ENCODE results near the gene TIPARP.
"Not testable (repeated sequence)": the region's sequence is repeated elsewhere in the genome, so short reads cannot be mapped to it uniquely, and the experiment has no call there.

The TIPARP gene

DNA sequence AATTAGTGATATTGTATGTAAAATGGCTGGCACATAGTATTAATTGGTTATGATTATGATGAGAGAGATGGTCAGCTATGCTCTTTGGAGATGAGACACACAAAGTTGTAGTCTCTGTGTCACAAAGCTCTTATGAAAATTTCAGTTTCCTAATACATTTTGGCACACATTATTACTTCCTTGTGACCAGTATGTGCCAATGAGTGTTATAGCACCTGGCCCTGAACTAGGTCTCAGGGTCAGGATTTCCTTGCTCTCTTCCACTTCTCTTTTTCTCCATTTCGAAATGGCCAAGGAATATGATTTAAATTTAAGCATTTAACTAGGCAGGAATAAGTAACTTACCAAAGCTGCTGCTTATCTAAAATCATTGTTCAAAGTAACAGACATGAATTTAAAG lies 28.0 kb downstream of the TIPARP start:
- no peak for DNase-seq (ENCODE audit: low read depth, low spot score)
- in situ Hi-C loops (cut with HindIII; ENCODE audit: low sequenced_read_pairs): no loop called here
- TF ChIP-seq, protein P1, sequence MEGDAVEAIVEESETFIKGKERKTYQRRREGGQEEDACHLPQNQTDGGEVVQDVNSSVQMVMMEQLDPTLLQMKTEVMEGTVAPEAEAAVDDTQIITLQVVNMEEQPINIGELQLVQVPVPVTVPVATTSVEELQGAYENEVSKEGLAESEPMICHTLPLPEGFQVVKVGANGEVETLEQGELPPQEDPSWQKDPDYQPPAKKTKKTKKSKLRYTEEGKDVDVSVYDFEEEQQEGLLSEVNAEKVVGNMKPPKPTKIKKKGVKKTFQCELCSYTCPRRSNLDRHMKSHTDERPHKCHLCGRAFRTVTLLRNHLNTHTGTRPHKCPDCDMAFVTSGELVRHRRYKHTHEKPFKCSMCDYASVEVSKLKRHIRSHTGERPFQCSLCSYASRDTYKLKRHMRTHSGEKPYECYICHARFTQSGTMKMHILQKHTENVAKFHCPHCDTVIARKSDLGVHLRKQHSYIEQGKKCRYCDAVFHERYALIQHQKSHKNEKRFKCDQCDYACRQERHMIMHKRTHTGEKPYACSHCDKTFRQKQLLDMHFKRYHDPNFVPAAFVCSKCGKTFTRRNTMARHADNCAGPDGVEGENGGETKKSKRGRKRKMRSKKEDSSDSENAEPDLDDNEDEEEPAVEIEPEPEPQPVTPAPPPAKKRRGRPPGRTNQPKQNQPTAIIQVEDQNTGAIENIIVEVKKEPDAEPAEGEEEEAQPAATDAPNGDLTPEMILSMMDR (IDR thresholded peaks at IDR 0.05; ENCODE audit: low read depth, low read length): no peak
- H3K4me3 ChIP-seq (ENCODE audit: low read depth, low read length): no peak overlapping the region

DNA sequence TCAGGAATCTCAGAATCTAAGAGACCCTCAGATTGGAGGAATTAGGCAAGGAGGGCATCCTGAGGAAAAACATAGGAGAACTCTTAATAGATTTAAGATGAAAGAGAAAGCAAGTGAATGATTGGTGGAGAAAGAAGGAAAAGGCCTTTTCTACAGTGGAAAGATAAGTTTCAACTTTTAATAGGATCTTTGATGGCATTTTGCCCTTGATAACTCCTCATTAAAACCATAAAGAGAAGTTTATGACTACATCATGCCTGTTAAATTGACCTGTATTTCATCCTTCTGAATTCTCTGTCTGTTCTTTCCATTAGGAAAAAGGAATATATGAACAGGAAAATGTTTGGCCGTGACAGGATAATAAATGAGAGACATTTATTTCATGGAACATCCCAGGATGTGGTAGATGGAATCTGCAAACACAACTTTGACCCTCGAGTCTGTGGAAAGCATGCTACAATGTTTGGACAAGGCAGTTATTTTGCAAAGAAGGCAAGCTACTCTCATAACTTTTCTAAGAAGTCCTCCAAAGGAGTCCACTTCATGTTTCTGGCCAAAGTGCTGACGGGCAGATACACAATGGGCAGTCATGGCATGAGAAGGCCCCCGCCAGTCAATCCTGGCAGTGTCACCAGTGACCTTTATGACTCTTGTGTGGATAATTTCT lies 30.1 kb downstream of the TIPARP start:
- in situ Hi-C loops (cut with HindIII; ENCODE audit: low sequenced_read_pairs): no loop called here
- H3K4me3 ChIP-seq (ENCODE audit: low read depth, low read length): no peak overlapping the region
- no peak for DNase-seq (ENCODE audit: low read depth, low spot score)
- TF ChIP-seq, protein P1 (IDR thresholded peaks at IDR 0.05; ENCODE audit: low read depth, low read length): no peak

DNA sequence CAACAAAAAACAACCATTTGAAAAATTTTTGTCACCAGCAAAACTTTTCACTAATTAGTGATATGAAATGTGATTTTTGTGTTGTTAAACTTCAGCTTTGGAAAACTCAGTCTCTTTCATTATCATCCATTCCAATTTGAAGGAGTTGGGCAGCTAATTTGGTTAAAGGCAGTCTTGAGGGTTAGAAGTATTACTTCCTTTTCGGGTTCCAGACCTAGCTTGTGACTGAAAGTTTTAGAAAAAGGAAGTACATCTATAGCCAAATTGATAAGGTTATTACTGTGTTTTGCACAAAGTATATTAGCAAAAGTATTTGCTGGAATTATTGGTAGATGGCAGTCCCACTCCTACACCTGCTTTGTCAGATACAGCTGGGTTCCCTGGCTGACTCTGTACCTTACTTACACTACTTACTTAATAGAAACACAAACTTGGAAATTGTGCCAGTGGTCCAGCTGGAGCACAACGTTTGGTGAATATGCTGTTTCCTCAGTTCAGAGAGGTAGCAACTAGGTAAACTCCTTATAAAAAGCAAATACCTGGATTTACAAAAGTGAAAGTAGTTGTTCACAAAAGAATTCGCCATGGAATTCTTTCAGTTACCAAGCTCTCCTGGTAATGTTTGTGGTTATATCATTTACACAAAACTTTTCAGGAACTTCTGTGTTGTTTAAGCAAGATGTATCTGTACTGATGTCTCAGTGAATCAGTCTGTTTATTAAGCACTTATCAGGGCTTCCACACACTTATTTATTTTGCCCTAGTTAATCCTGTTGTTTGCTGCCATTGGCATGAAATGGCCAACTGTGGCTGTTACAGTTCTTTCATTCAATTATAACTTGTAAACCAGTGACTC lies 31.6 kb downstream of the TIPARP start:
- TF ChIP-seq, protein P1 (IDR thresholded peaks at IDR 0.05; ENCODE audit: low read depth, low read length): no peak
- in situ Hi-C loops (cut with HindIII; ENCODE audit: low sequenced_read_pairs): no loop called here
- DNase-seq (ENCODE audit: low read depth, low spot score): no peak
- H3K4me3 ChIP-seq (ENCODE audit: low read depth, low read length): no peak overlapping the region

DNA sequence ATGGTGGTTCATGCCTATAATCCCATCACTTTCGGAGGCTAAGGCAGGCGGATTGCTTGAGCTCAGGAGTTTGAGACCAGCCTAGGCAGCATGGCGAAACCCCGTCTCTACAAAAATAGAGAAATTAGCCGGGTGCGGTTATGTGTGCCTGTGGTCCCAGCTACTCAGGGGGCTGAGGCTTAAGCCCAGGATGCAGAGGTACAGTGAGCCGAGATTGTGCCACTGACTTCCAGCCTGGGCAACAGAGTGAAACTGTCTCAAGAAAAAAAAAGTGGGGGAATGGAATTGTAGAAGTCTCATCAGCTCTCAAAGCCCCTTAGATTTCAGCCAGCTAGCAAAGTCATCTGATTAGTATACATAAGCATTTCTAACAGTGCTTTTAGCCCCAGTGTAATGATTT lies 33.2 kb downstream of the TIPARP start:
- in situ Hi-C loops (cut with HindIII; ENCODE audit: low sequenced_read_pairs): no loop called here
- no peak overlapping the region for H3K4me3 ChIP-seq (ENCODE audit: low read depth, low read length)
- TF ChIP-seq, protein P1 (IDR thresholded peaks at IDR 0.05; ENCODE audit: low read depth, low read length): no peak
- DNase-seq (ENCODE audit: low read depth, low spot score): no peak

DNA sequence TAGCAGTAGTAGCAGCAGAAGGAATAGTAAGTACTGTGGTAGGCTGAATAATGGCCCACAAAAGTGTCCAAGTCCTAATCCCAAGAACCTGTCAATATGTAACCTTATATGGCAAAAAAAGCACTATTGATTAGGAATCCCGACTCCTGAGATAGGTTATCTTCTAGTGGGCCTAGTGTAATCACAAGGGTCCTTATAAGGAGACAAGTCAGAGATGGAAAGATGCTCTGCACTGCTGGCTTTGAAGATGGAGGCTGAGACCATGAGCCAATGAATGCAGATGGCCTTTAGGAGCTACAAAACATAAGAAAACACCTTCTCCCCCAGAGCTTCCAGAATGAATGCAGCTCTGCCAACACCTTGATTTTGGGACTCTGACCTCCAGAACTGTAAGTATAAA lies 36.0 kb downstream of the TIPARP start:
- TF ChIP-seq, protein P1 (IDR thresholded peaks at IDR 0.05; ENCODE audit: low read depth, low read length): no peak

DNA sequence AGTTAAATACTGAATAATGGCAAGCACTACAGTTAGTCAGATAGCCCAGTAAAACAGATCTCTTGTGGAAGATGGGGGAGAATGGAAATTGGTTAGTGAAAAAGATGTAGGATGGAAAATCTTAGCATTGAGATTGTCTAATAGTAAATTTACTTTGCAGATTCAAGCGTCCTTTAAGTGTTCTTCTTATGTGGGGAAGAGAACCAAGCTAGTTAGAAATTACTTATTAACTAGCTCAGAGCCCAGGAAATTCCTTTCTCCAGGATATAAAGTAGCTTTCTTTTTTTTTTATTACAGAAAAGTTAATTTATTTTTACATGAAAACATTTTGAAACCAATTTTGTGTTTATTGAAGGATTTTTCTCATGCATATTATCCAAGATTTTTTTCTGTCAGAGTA lies 36.7 kb downstream of the TIPARP start:
- in situ Hi-C loops (cut with HindIII; ENCODE audit: low sequenced_read_pairs): no loop called here
- TF ChIP-seq, protein P1 (IDR thresholded peaks at IDR 0.05; ENCODE audit: low read depth, low read length): no peak
- no peak for DNase-seq (ENCODE audit: low read depth, low spot score)
- no peak overlapping the region for H3K4me3 ChIP-seq (ENCODE audit: low read depth, low read length)

More for the DNA sequence above, 36.0 kb downstream of the TIPARP start:
- DNase-seq (ENCODE audit: low read depth, low spot score): no peak
- in situ Hi-C loops (cut with HindIII; ENCODE audit: low sequenced_read_pairs): no loop called here
- no peak overlapping the region for H3K4me3 ChIP-seq (ENCODE audit: low read depth, low read length)

DNA sequence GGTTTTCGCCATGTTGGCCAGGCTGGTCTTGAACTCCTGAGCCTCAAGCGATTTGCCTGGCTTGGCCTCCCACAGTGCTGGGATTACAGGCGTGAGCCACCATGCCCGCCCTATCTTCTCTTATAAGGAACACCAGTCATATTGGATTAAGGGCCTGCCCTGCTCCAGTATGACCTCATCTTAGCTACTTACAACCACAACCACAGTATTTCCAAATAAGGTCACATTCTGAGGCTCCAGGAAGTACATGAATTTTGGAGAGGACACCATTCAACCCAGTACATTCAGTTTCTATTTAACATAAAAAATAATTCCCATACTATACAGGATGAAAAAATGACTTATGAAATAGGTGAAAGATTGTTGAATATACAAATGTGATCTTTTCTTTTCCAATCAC lies 37.6 kb downstream of the TIPARP start:
- DNase-seq (ENCODE audit: low read depth, low spot score); in situ Hi-C loops (cut with HindIII; ENCODE audit: low sequenced_read_pairs); H3K4me3 ChIP-seq (ENCODE audit: low read depth, low read length): not testable (repeated sequence)
